GM12878 (cell line): ENCODE measurements around the gene ELL. TPM values are rescaled to one million over a fixed set of nuclear protein-coding genes. Genes with fewer than 3 reads are reported as not detected.
A peak's percentile ranks its signal among the peaks of the same experiment; 100 is the strongest.

Source experiments
- ATAC-seq: fragments of 200-7000 bp; cut with Tn5 transposase; 3 replicates; pipeline ENCODE4 v1.9.1; 2020; ENCODE audit warnings: mild to moderate bottlenecking, moderate library complexity
- BruUV-seq: library from RNA; stranded (reverse); fragments of 400-500 nt; replicated peaks from 2 replicates; lab custom pipeline; 2021; lab: Mats Ljungman, UMichigan
- CTCF ChIA-PET: fragments of 300-600 bp; sonication (Branson Sonifier 250); formaldehyde crosslinking; extraction: SDS; loops from one replicate; lab custom pipeline; 2021; ENCODE audit warnings: inconsistent platforms; lab: Yijun Ruan, JAX
- POLR2A ChIA-PET: fragments of 350-600 bp; formaldehyde crosslinking; extraction: SDS; loops from one replicate; lab custom pipeline; 2021; ENCODE audit warnings: inconsistent platforms; lab: Charles Lee
- RAD21 ChIA-PET: fragments of 300-600 bp; sonication (Branson Sonifier 250); formaldehyde crosslinking; loops from one replicate; lab custom pipeline; 2023; ENCODE audit warnings: antibody characterized with exemption; ENCODE audit not compliant: unreplicated experiment; lab: Charles Lee
- SMC1A ChIA-PET: fragments of 300-600 bp; sonication (Branson Sonifier 250); formaldehyde crosslinking; loops from one replicate; lab custom pipeline; 2023; ENCODE audit not compliant: unreplicated experiment, uncharacterized antibody; lab: Charles Lee
- DNase-seq: peaks from one replicate; pipeline ENCODE4 v3.0.0-alpha.2; 2011; ENCODE audit warnings: low read depth, low spot score
- FAIRE-seq: peaks from 3 replicates; lab custom pipeline; 2011; peaks lifted over from hg19 to GRCh38; lab: Jason Lieb, UNC
- H2AFZ ChIP-seq: 2 replicates; pipeline ENCODE4 v1.6.0; 2011; ENCODE audit warnings: low read depth, low read length, control low read depth; ENCODE audit not compliant: control insufficient read depth
- H3K27ac ChIP-seq: 2 replicates; pipeline ENCODE4 v1.5.1; 2011; ENCODE audit warnings: control low read depth; ENCODE audit not compliant: control insufficient read depth, insufficient read depth
- H3K27me3 ChIP-seq, 2 experiments: replicated peaks in 1 of 2; 2 replicates each; pipeline versions ENCODE4 v1.6.0 to v1.6.1; 2011; ENCODE audit warnings: low read length in 1 of 2; ENCODE audit not compliant: control insufficient read depth in 2 of 2, insufficient read depth in 2 of 2
- H3K36me3 ChIP-seq, 2 experiments: 2 replicates each; pipeline ENCODE4 v1.5.1; 2011; ENCODE audit warnings: low read length in 1 of 2; ENCODE audit not compliant: control insufficient read depth in 2 of 2, insufficient read depth in 2 of 2
- H3K4me1 ChIP-seq: 2 replicates; pipeline ENCODE4 v1.6.1; 2011; ENCODE audit warnings: mild to moderate bottlenecking, low read length, moderate library complexity, mixed read lengths; ENCODE audit not compliant: control insufficient read depth, insufficient read depth
- H3K4me2 ChIP-seq: 2 replicates; pipeline ENCODE4 v1.6.0; 2011; ENCODE audit warnings: control low read depth; ENCODE audit not compliant: control insufficient read depth, insufficient read depth
- H3K4me3 ChIP-seq: fragments of 200-600 bp; sonication (generic); 2 replicates; pipeline ENCODE4 v1.5.1; 2016
- H3K79me2 ChIP-seq: 2 replicates; pipeline ENCODE4 v1.6.0; 2011; ENCODE audit warnings: low read length; ENCODE audit not compliant: control insufficient read depth, insufficient read depth
- H3K9ac ChIP-seq: 2 replicates; pipeline ENCODE4 v1.8.0; 2011; ENCODE audit warnings: low read length, control low read depth, mixed read lengths; ENCODE audit not compliant: control insufficient read depth, insufficient read depth
- H3K9me3 ChIP-seq: replicated peaks from 3 replicates; pipeline ENCODE4 v1.5.1; 2011; ENCODE audit warnings: mild to moderate bottlenecking, low read length; ENCODE audit not compliant: control insufficient read depth, insufficient read depth
- H4K20me1 ChIP-seq: 2 replicates; pipeline ENCODE4 v1.6.0; 2011; ENCODE audit not compliant: control insufficient read depth, insufficient read depth
- CTCF ChIP-seq, 3 experiments: IDR thresholded peaks in 2 of 3; conservative IDR thresholded peaks in 1 of 3; 2 replicates each; pipeline ENCODE4 v1.5.1; 2011; ENCODE audit warnings: low read depth in 3 of 3, low read length in 3 of 3, mild to moderate bottlenecking in 3 of 3, control low read depth in 2 of 3, moderate library complexity in 2 of 3, inconsistent platforms in 1 of 3, mixed read lengths in 1 of 3; ENCODE audit not compliant: control insufficient read depth in 2 of 3, insufficient read depth in 1 of 3; ENCODE audit errors: extremely low read depth in 1 of 3
- HDAC2 ChIP-seq: fragments of 200-600 bp; sonication (generic); IDR thresholded peaks from 2 replicates; pipeline ENCODE4 v1.6.1; 2017
- RELB ChIP-seq: fragments of 450-650 bp; IDR thresholded peaks from 2 replicates; pipeline ENCODE4 v1.6.1; 2017; ENCODE audit warnings: low read depth, mild to moderate bottlenecking, moderate library complexity
- ZBTB4 ChIP-seq: fragments of 450-650 bp; formaldehyde crosslinking; IDR thresholded peaks from 2 replicates; pipeline ENCODE4 v1.4.0; 2022; ENCODE audit warnings: mild to moderate bottlenecking, moderate library complexity
- WGBS: methylation state at CpG from one replicate; pipeline ENCODE4 v1.1.6; 2016; ENCODE audit warnings: low lambda C conversion rate; ENCODE audit not compliant: insufficient replicate concordance, insufficient coverage; ENCODE audit errors: missing lambda C conversion rate; 5-methylcytosine and 5-hydroxymethylcytosine counted together
- in situ Hi-C: fragments of 300-500 bp; cut with MboI; formaldehyde crosslinking; loops from 9 replicates; pipeline ENCODE4 v1.14.3; 2018; ENCODE audit warnings: mixed read lengths
- intact Hi-C: fragments of 100-400 bp; cut with micrococcal nuclease; formaldehyde crosslinking; loops from one replicate; pipeline ENCODE4 v1.14.2; 2022; ENCODE audit not compliant: unreplicated experiment
- polyA plus RNA-seq, 11 experiments: library from polyadenylated mRNA; depleted of rRNA in 4 of 11; unstranded in 6 of 11; stranded (reverse) in 5 of 11; fragments of >200 nt; fragmentation: Nextera tagmentation in 4 of 11; fragmentation: Illumina TruSeq in 1 of 11; extraction: Ambion mirVana in 4 of 11; extraction: Trizol in 1 of 11; gene quantifications; 1 replicate in 1 of 11; 2 replicates in 10 of 11; pipeline versions ENCODE4 v1.2.1 to v1.2.3, GENCODE V29; 2011 to 2016; ENCODE audit warnings: inconsistent platforms in 2 of 11, missing spikeins in 2 of 11, low read depth in 1 of 11
- total RNA-seq, 4 experiments: library from RNA; depleted of rRNA in 3 of 4; stranded (reverse); fragments of >200 nt in 3 of 4; fragmentation: Illumina TruSeq in 1 of 4; extraction: Trizol in 1 of 4; gene quantifications; 2 replicates each; pipeline versions ENCODE4 v1.2.1 to v1.2.3, GENCODE V29; 2013 to 2021

Gene ELL
- total and polyA plus RNA-seq, 10 of the 15 experiments (the other 5 are each of a cell fraction or from before 2014, with no cell fraction given), result 0.91 to 25.0 (median 9.1) TPM

- no peak for TF ChIP-seq ZBTB4 (CRISPR knock-in tag)
- TF ChIP-seq HDAC2, result no peak
Observed at GRCh38 chr19:18489627-18490184, 32.2 kb downstream of the ELL start (continued).

GRCh38 chr19:18488838-18489626, 32.8 kb downstream of the ELL start:
- no peaks in the 10 kb centered on the region for H3K27me3 ChIP-seq
- H3K4me1 ChIP-seq, result no peaks in the 10 kb centered on the region; the same call in 1 of the 2 replicates
- peaks cover 3% of the 10 kb centered on the region in 2 experiments; a peak in 3 of 4 replicates for H3K36me3 ChIP-seq
- SMC1A ChIA-PET, result no interaction called here
- no peak overlapping the region for H3K27ac ChIP-seq
- peaks cover 36% of the 10 kb centered on the region for H3K79me2 ChIP-seq
- BruUV-seq, result no TSS peak
- POLR2A ChIA-PET, result no interaction called here
- CTCF ChIA-PET, result interaction anchor here (0.5 to 1.2 kb wide), 4 partner anchors 30 to 1466 kb away, joined by 3 read pairs; partner anchors contain the start of gene UBA52
- DNase-seq, result no peak
- no peak overlapping the region for H3K9ac ChIP-seq
- WGBS, result 72% methylated on average over 22 of the region's 22 CpGs
- no peaks in the 10 kb centered on the region for H3K9me3 ChIP-seq
- intact Hi-C loops, result no loop called here
- no peak for FAIRE-seq
- no peak overlapping the region for H3K4me2 ChIP-seq
- in situ Hi-C loops, result no loop called here
- H2AFZ ChIP-seq, result no peak overlapping the region
- H4K20me1 ChIP-seq, result peaks cover 5% of the 10 kb centered on the region
- TF ChIP-seq CTCF (IDR thresholded peaks at IDR 0.05 in 2 of 3, conservative IDR thresholded peaks at IDR 0.05 in 1 of 3; ENCODE audit: control insufficient read depth in 2 of 3, extremely low read depth in 1 of 3, insufficient read depth in 1 of 3, low read depth in 3 of 3, low read length in 3 of 3) (peak in 2 of 3 experiments; percentile 16 to 21; a peak in 2 of 6 replicates), RELB (no peak)
- TF ChIP-seq, all 136 proteins: peak for 1
- no peak overlapping the region for H3K4me3 ChIP-seq
- RAD21 ChIA-PET, result no interaction called here
- peak; percentile 29; the same call in 1 of the 3 replicates for ATAC-seq
